ENCODE results near the gene APOBEC3F.

APOBEC3F gene

DNA sequence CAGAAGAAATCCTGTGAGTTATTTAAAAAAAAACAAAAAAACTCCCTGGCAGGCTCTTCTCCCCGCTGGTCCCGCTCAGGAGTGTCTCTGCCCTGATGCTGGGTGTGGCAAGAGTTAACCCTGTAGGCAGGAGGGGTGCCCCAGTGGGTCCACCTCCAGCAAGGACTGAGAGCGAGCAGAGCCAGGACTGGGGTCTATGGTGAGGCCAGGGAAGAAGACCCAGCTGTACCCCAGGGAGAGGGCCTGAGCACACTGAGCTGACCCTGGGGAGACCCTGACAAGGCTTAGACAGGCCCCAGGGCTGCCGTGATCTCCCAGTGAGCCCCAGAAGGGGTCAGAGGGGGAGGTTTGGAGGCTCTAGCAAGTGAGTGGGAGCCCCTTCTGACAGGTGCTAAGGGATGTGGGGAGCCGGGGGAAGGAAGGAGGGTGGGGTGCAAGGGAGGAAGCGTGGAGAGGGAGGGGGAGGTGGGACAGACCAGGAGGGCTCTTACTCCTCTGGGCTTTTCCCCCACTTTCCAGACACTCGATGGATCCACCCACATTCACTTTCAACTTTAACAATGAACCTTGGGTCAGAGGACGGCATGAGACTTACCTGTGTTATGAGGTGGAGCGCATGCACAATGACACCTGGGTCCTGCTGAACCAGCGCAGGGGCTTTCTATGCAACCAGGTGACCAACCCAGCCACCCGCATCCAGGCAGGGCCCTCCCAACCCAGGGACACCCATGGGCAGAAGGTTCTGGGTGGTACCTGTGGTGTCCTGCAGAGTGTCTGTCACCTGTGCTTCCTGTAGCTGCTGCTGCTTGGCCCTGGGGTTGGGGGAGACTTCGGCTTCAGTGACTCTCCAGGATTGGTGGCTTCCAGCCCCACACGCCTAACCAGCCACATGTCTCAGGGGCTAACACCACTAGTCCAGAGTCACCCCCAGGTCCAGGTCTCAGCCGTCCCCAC lies 42.8 kb downstream of the APOBEC3F start:
- H3K4me1 ChIP-seq, result no peaks in the 10 kb centered on the region
- peaks cover 0 to 4% of the 10 kb centered on the region in 2 donors for H3K27me3 ChIP-seq
- intact Hi-C loops (cut with DNase I; ENCODE audit: low total_unique reads), result no loop called here
- no peak for DNase-seq
- no peak overlapping the region for H3K27ac ChIP-seq
- H3K4me3 ChIP-seq, result no peak overlapping the region
- peaks cover 0 to 13% (median 7%) of the 10 kb centered on the region in 3 donors for H3K36me3 ChIP-seq
- TF ChIP-seq, protein P1, sequence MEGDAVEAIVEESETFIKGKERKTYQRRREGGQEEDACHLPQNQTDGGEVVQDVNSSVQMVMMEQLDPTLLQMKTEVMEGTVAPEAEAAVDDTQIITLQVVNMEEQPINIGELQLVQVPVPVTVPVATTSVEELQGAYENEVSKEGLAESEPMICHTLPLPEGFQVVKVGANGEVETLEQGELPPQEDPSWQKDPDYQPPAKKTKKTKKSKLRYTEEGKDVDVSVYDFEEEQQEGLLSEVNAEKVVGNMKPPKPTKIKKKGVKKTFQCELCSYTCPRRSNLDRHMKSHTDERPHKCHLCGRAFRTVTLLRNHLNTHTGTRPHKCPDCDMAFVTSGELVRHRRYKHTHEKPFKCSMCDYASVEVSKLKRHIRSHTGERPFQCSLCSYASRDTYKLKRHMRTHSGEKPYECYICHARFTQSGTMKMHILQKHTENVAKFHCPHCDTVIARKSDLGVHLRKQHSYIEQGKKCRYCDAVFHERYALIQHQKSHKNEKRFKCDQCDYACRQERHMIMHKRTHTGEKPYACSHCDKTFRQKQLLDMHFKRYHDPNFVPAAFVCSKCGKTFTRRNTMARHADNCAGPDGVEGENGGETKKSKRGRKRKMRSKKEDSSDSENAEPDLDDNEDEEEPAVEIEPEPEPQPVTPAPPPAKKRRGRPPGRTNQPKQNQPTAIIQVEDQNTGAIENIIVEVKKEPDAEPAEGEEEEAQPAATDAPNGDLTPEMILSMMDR (IDR thresholded peaks at IDR 0.05), result no peak
- no peaks in the 10 kb centered on the region for H3K9me3 ChIP-seq

DNA sequence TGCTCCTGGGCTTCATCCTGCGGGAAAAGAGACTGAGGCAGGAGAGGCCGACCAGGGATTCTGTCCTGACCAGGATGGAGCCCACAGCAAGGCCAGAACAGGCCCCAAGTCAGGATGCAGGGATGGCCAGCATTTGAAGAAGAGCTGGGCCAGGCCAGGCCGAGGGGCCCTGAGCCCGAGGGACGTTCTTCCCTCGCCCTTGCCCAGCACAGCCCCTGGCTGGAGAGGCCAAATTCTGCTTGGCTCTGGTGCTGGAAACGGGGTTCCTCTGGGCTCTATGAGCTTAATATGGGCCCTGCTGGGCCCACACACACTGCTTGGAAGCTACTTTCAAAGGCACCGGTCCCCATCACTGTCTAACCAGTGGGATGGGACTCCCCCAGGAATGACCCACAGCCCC lies 44.0 kb downstream of the APOBEC3F start:
- no peak overlapping the region for H3K27ac ChIP-seq
- peaks cover 0 to 11% of the 10 kb centered on the region in 2 donors for H3K27me3 ChIP-seq
- TF ChIP-seq, protein P1 (IDR thresholded peaks at IDR 0.05), result no peak
- no peak overlapping the region for H3K4me3 ChIP-seq
- DNase-seq, result no peak
- peaks cover 0 to 13% (median 7%) of the 10 kb centered on the region in 3 donors for H3K36me3 ChIP-seq
- H3K4me1 ChIP-seq, result no peaks in the 10 kb centered on the region
- intact Hi-C loops (cut with DNase I; ENCODE audit: low total_unique reads), result no loop called here
- H3K9me3 ChIP-seq, result no peaks in the 10 kb centered on the region

DNA sequence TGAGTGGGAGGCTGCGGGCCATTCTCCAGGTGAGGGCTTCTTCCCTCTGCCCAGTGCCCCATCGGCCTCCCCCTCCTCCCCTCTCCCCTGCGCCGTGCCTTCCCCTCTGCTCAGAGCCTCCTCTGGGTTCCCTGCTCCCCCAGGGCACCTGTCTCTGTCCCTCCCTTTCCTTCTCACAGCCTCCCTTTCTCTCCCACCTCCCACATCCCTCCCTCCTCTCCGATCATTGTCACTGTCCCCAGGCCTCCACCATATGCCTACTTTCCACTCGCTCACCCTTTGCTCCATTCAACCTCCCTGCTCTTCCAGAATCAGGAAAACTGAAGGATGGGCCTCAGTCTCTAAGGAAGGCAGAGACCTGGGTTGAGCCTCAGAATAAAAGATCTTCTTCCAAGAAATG lies 46.4 kb downstream of the APOBEC3F start:
- intact Hi-C loops (cut with DNase I; ENCODE audit: low total_unique reads), result no loop called here
- Histone ChIP-seq H3K9me3 (no peaks in the 10 kb centered on the region), H3K36me3 (no peaks in the 10 kb centered on the region), H3K4me3 (no peak overlapping the region), H3K4me1 (no peaks in the 10 kb centered on the region), H3K27ac (no peak overlapping the region), H3K27me3 (peaks cover 0 to 19% of the 10 kb centered on the region in 2 donors)
- TF ChIP-seq, protein P1 (IDR thresholded peaks at IDR 0.05), result no peak
- no peak for DNase-seq

DNA sequence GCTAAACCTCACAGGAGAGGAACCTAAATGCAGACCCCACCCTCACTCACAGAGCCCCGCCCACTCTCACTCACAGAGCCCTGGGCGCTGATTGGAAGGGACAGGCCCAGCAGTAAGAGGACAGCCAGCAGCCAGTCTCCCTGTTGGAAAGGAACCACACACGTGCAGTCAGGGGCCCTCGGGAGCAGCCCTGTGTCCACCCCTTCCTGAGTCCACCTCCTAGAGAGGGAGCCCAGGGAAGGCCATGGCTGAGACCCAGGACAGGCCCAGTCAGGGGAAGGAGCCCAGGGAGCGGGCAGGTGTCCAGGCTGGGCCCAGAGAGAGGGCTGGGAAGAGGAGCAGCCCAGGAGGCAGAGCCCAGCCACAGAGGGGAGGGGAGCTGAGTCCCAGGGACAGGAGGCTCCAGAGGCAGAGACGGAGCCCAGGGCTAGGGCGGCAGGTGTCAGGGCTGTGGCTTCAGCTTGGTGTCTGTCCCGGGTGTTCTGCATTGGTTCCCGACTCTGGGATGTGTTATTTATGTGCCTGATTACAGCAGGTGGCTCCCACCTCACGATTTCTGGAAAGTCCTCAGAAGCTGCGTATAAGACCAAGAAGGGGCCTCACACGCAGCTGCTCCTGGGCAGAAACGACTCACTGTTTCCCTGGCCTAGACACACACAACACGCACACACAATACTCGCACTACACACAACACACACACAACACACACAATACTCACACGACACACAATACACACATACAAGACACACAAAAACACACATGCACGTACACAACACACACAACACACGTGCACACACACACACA lies 47.4 kb downstream of the APOBEC3F start:
- Histone ChIP-seq H3K4me1 (no peaks in the 10 kb centered on the region), H3K27me3 (peaks cover 0 to 19% of the 10 kb centered on the region in 2 donors), H3K4me3 (no peak overlapping the region), H3K9me3 (no peaks in the 10 kb centered on the region), H3K27ac (no peak overlapping the region), H3K36me3 (no peaks in the 10 kb centered on the region)
- TF ChIP-seq, protein P1 (IDR thresholded peaks at IDR 0.05), result no peak
- intact Hi-C loops (cut with DNase I; ENCODE audit: low total_unique reads), result no loop called here
- DNase-seq, result no peak

DNA sequence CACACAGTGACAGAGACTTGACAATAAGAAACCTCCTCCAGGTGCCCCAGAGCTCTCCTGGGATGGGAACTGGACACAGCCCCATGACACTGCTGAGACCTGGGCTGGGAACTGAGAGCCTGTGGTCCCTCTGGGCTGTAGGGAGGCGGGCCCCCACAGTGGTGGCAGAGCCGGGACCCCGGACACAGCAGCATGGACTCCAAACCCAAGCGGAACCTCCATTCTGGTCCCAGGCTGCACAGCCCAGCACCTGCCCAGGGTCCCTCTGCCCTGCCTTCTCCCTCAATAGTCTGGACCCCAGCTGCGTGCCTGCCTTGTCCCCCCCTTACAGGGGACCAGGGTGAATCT lies 48.0 kb downstream of the APOBEC3F start:
- Histone ChIP-seq H3K27me3 (peaks cover 0 to 16% of the 10 kb centered on the region in 2 donors), H3K4me1 (no peaks in the 10 kb centered on the region), H3K27ac (no peak overlapping the region), H3K36me3 (no peaks in the 10 kb centered on the region), H3K4me3 (no peak overlapping the region), H3K9me3 (no peaks in the 10 kb centered on the region)
- intact Hi-C loops (cut with DNase I; ENCODE audit: low total_unique reads), result no loop called here
- TF ChIP-seq, protein P1 (IDR thresholded peaks at IDR 0.05), result no peak
- no peak for DNase-seq

All from tibial artery (tissue), 4 donors.